Caco-2 (cell line): ENCODE results near the gene CD3G. TPM values are rescaled to one million over a fixed set of nuclear protein-coding genes. Genes with fewer than 3 reads are reported as not detected.

Experiments
- BruUV-seq: library from RNA; stranded (reverse); fragments of 400-500 nt; replicated peaks from 2 replicates; lab custom pipeline; 2021; lab: Mats Ljungman, UMichigan
- CTCF ChIA-PET: fragments of 300-600 bp; sonication (Branson Sonifier 250); formaldehyde crosslinking; loops from one replicate; lab custom pipeline; 2022; ENCODE audit warnings: antibody characterized with exemption; lab: Charles Lee
- POLR2A ChIA-PET: fragments of 300-600 bp; sonication (Branson Sonifier 250); formaldehyde crosslinking; loops from one replicate; lab custom pipeline; 2022; ENCODE audit warnings: antibody characterized with exemption; lab: Charles Lee
- DNase-seq, 2 experiments: peaks; one replicate each; pipeline versions ENCODE4 v3.0.0 to v3.0.0-alpha.2; 2020 to 2022
- H3K27me3 ChIP-seq: replicated peaks from 2 replicates; pipeline ENCODE4 v1.6.0; 2011; ENCODE audit warnings: low read length; ENCODE audit not compliant: control insufficient read depth, insufficient read depth
- H3K36me3 ChIP-seq: 2 replicates; pipeline ENCODE4 v1.5.1; 2011; ENCODE audit warnings: low read length; ENCODE audit not compliant: control insufficient read depth, insufficient read depth
- H3K4me1 ChIP-seq: fragments of 250-450 bp; sonication (Bioruptor Pico); 2 replicates; pipeline ENCODE4 v1.5.1; 2020; ENCODE audit warnings: mild to moderate bottlenecking
- H3K4me3 ChIP-seq: 2 replicates; pipeline ENCODE4 v1.5.1; 2011; ENCODE audit warnings: low read depth, mild to moderate bottlenecking, control low read depth, low read length
- H3K9me3 ChIP-seq: fragments of 250-450 bp; sonication (Bioruptor Pico); 2 replicates; pipeline ENCODE4 v1.5.1; 2020; ENCODE audit warnings: mild to moderate bottlenecking, moderate library complexity
- H3K27ac Mint-ChIP-seq: one replicate; pipeline ENCODE4 v1.8.0; 2022; ENCODE audit warnings: mixed read lengths; ENCODE audit not compliant: unreplicated experiment
- H3K27me3 Mint-ChIP-seq: one replicate; pipeline ENCODE4 v1.8.0; 2022; ENCODE audit warnings: mixed read lengths; ENCODE audit not compliant: insufficient read depth, unreplicated experiment
- H3K36me3 Mint-ChIP-seq: one replicate; pipeline ENCODE4 v1.8.0; 2022; ENCODE audit warnings: mild to moderate bottlenecking, mixed read lengths; ENCODE audit not compliant: insufficient read depth, unreplicated experiment
- H3K4me1 Mint-ChIP-seq: one replicate; pipeline ENCODE4 v1.8.0; 2022; ENCODE audit warnings: low read depth, mixed read lengths; ENCODE audit not compliant: unreplicated experiment
- H3K4me3 Mint-ChIP-seq: one replicate; pipeline ENCODE4 v1.8.0; 2022; ENCODE audit warnings: mild to moderate bottlenecking, moderate library complexity, mixed read lengths; ENCODE audit not compliant: unreplicated experiment
- H3K9me3 Mint-ChIP-seq: one replicate; pipeline ENCODE4 v1.8.0; 2022; ENCODE audit warnings: mixed read lengths; ENCODE audit not compliant: unreplicated experiment
- CTCF ChIP-seq, 2 experiments: fragments of 200-600 bp in 1 of 2; IDR thresholded peaks; 1 replicate in 1 of 2; 2 replicates in 1 of 2; pipeline versions ENCODE4 v1.5.1 to v1.8.0; 2011 to 2022; ENCODE audit warnings: antibody characterized with exemption in 1 of 2, control low read depth in 1 of 2, inconsistent platforms in 1 of 2, low read depth in 1 of 2, low read length in 1 of 2, mild to moderate bottlenecking in 1 of 2, moderate library complexity in 1 of 2; ENCODE audit not compliant: insufficient read depth in 1 of 2, severe bottlenecking in 1 of 2, unreplicated experiment in 1 of 2
- intact Hi-C: fragments of 100-400 bp; cut with micrococcal nuclease; formaldehyde crosslinking; loops from one replicate; pipeline ENCODE4 v1.10.0; 2022; ENCODE audit not compliant: unreplicated experiment
- total RNA-seq: library from RNA; stranded (reverse); gene quantifications from 2 replicates; pipeline ENCODE4 v1.2.3, GENCODE V29; 2022

Gene CD3G
- total RNA-seq, 1 experiment from 2014 or later: 0.32 TPM

GRCh38 chr11:118301600-118302195 lies 42.4 kb upstream of the CD3G start:
- Mint-ChIP-seq H3K4me1 (no peaks in the 10 kb centered on the region), H3K27me3 (no peaks in the 10 kb centered on the region), H3K36me3 (no peaks in the 10 kb centered on the region), H3K27ac (no peak overlapping the region), H3K4me3 (no peak overlapping the region), H3K9me3 (peaks cover 9% of the 10 kb centered on the region)
- no peaks in the 10 kb centered on the region for H3K4me1 ChIP-seq
- intact Hi-C loops: no loop called here
- H3K36me3 ChIP-seq: no peaks in the 10 kb centered on the region
- no peak for DNase-seq
- no peaks in the 10 kb centered on the region for H3K27me3 ChIP-seq
- BruUV-seq: no TSS peak
- no peaks in the 10 kb centered on the region for H3K9me3 ChIP-seq
- H3K4me3 ChIP-seq: no peak overlapping the region
- ChIA-PET CTCF (interaction anchor here (0.6 to 1.3 kb wide), 4 partner anchors 10 to 75 kb away, joined by 3 to 5 read pairs (median 4); no protein-coding TSS in a partner anchor), POLR2A (no interaction called here)
- TF ChIP-seq CTCF (IDR thresholded peaks at IDR 0.05; ENCODE audit: insufficient read depth in 1 of 2, low read depth in 1 of 2, low read length in 1 of 2, severe bottlenecking in 1 of 2, unreplicated experiment in 1 of 2): no peak

GRCh38 chr11:118304227-118304567 lies 39.9 kb upstream of the CD3G start:
- BruUV-seq: no TSS peak

DNA sequence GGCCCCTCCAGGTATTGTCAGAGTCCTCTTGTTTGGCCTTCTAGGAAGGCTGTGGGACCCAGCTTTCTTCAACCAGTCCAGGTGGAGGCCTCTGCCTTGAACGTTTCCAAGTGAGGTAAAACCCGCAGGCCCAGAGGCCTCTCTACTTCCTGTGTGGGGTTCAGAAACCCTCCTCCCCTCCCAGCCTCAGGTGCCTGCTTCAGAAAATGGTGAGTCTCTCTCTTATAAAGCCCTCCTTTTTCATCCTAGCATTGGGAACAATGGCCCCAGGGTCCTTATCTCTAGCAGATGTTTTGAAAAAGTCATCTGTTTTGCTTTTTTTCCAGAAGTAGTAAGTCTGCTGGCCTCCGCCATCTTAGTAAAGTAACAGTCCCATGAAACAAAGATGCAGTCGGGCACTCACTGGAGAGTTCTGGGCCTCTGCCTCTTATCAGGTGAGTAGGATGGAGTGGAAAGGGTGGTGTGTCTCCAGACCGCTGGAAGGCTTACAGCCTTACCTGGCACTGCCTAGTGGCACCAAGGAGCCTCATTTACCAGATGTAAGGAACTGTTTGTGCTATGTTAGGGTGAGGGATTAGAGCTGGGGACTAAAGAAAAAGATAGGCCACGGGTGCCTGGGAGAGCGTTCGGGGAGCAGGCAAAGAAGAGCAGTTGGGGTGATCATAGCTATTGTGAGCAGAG lies 39.4 kb upstream of the CD3G start, which contains the start of gene CD3E:
Gene CD3E (plus strand): TSS at position 163 of the 681 bp plus-strand sequence. CDS start 223 bp downstream, at position 386.
- POLR2A ChIA-PET: no interaction called here
- Mint-ChIP-seq H3K27me3 (no peaks in the 10 kb centered on the region), H3K27ac (no peak within 1 kb of the TSS), H3K9me3 (peaks cover 9% of the 10 kb centered on the region), H3K36me3 (no peaks in the 10 kb centered on the region), H3K4me1 (no peaks in the 10 kb centered on the region), H3K4me3 (no peak within 1 kb of the TSS)
- BruUV-seq: no TSS peak
- Histone ChIP-seq H3K9me3 (no peaks in the 10 kb centered on the region), H3K4me3 (no peak within 1 kb of the TSS), H3K4me1 (no peaks in the 10 kb centered on the region), H3K27me3 (no peaks in the 10 kb centered on the region), H3K36me3 (no peaks in the 10 kb centered on the region)
- CTCF ChIA-PET: interaction anchor here (0.9 kb wide), 1 partner anchor 9 kb away, joined by 3 read pairs; no protein-coding TSS in a partner anchor
- intact Hi-C loops: no loop called here
- TF ChIP-seq CTCF (IDR thresholded peaks at IDR 0.05; ENCODE audit: insufficient read depth in 1 of 2, low read depth in 1 of 2, low read length in 1 of 2, severe bottlenecking in 1 of 2, unreplicated experiment in 1 of 2): no peak
- DNase-seq: no peak

More at GRCh38 chr11:118304227-118304567, 39.9 kb upstream of the CD3G start:
- Mint-ChIP-seq H3K9me3 (peaks cover 9% of the 10 kb centered on the region), H3K27me3 (no peaks in the 10 kb centered on the region), H3K36me3 (no peaks in the 10 kb centered on the region), H3K4me1 (no peaks in the 10 kb centered on the region), H3K4me3 (no peak overlapping the region), H3K27ac (no peak overlapping the region)
- no peak for DNase-seq
- ChIA-PET POLR2A (no interaction called here), CTCF (interaction anchor here (0.9 kb wide), 1 partner anchor 106 kb away, joined by 3 read pairs; no protein-coding TSS in a partner anchor)
- Histone ChIP-seq H3K9me3 (no peaks in the 10 kb centered on the region), H3K4me3 (no peak overlapping the region), H3K36me3 (no peaks in the 10 kb centered on the region), H3K4me1 (no peaks in the 10 kb centered on the region), H3K27me3 (no peaks in the 10 kb centered on the region)
- TF ChIP-seq CTCF (IDR thresholded peaks at IDR 0.05; ENCODE audit: insufficient read depth in 1 of 2, low read depth in 1 of 2, low read length in 1 of 2, severe bottlenecking in 1 of 2, unreplicated experiment in 1 of 2): no peak
- intact Hi-C loops: no loop called here
